Measurements from ENCODE around the gene CCDC142.

The CCDC142 gene

GRCh38 chr2:74515271-74515980 is 32.6 kb upstream of the CCDC142 start:
- no peak for DNase-seq (ENCODE audit: low read depth in 2 of 3, low spot score in 1 of 3)

GRCh38 chr2:74514368-74515270 is 31.8 kb upstream of the CCDC142 start, which contains the start of gene TLX2:
Gene TLX2, plus strand, starts transcription at chr2:74514450. Its CDS starts 357 bp downstream, at chr2:74514807.
- no peak for DNase-seq (ENCODE audit: low read depth in 2 of 3, low spot score in 1 of 3)

- DNase-seq (ENCODE audit: low read depth in 2 of 3, low spot score in 1 of 3) = no peak
These were observed 31.0 kb upstream of the CCDC142 start for GRCh38 chr2:74513605-74514367.

- no peak for DNase-seq (ENCODE audit: low read depth in 2 of 3, low spot score in 1 of 3)
These were observed 30.2 kb upstream of the CCDC142 start for GRCh38 chr2:74512744-74513604.

GRCh38 chr2:74511104-74511989 is 28.5 kb upstream of the CCDC142 start:
- no peak for DNase-seq (ENCODE audit: low read depth in 2 of 3, low spot score in 1 of 3)

GRCh38 chr2:74510272-74510671 is 27.5 kb upstream of the CCDC142 start:
- no peak for DNase-seq (ENCODE audit: low read depth in 2 of 3, low spot score in 1 of 3)

- no peak for DNase-seq (ENCODE audit: low read depth in 2 of 3, low spot score in 1 of 3)
These were observed 25.2 kb upstream of the CCDC142 start for GRCh38 chr2:74507926-74508520.

- DNase-seq (ENCODE audit: low read depth in 2 of 3, low spot score in 1 of 3) = peak; percentile 95 to 99 (median 99)
These were observed 24.5 kb upstream of the CCDC142 start, which contains the start of gene PCGF1 for GRCh38 chr2:74507145-74507925. Gene PCGF1, minus strand, starts transcription at chr2:74507695. Its CDS starts 27 bp downstream, at chr2:74507668.

- DNase-seq (ENCODE audit: low read depth in 2 of 3, low spot score in 1 of 3) = no peak
These were observed 22.8 kb upstream of the CCDC142 start for GRCh38 chr2:74505448-74506246.

- DNase-seq (ENCODE audit: low read depth in 2 of 3, low spot score in 1 of 3) = no peak
These were observed 21.8 kb upstream of the CCDC142 start for GRCh38 chr2:74504591-74504990.

GRCh38 chr2:74503506-74504475 is 21.0 kb upstream of the CCDC142 start:
- no peak for DNase-seq (ENCODE audit: low read depth in 2 of 3, low spot score in 1 of 3)

GRCh38 chr2:74502720-74503505 is 20.1 kb upstream of the CCDC142 start:
- no peak for DNase-seq (ENCODE audit: low read depth in 2 of 3, low spot score in 1 of 3)

- DNase-seq (ENCODE audit: low read depth in 2 of 3, low spot score in 1 of 3) = no peak
These were observed 19.4 kb upstream of the CCDC142 start for GRCh38 chr2:74502147-74502719.

- DNase-seq (ENCODE audit: low read depth in 2 of 3, low spot score in 1 of 3) = no peak
These were observed 18.7 kb upstream of the CCDC142 start for GRCh38 chr2:74501335-74502071.
